GM18909 (cell line): ENCODE data around the gene UNK.

Source experiments
- ATAC-seq: cut with Tn5 transposase; IDR thresholded peaks from one replicate; pipeline ENCODE4 v1.9.1; 2021; ENCODE audit warnings: mild to moderate bottlenecking; ENCODE audit not compliant: unreplicated experiment, poor library complexity

Gene UNK

GRCh38 chr17:75819116-75819515 lies 34.5 kb downstream of the UNK start:
- ATAC-seq: no peak

GRCh38 chr17:75819678-75820077 lies 35.1 kb downstream of the UNK start:
- ATAC-seq: no peak

- no peak for ATAC-seq
These were observed 35.8 kb downstream of the UNK start for GRCh38 chr17:75820094-75821080.

- no peak for ATAC-seq
These were observed 36.9 kb downstream of the UNK start for GRCh38 chr17:75821552-75821951.

- no peak for ATAC-seq
These were observed 37.7 kb downstream of the UNK start for GRCh38 chr17:75822119-75822799.

GRCh38 chr17:75822800-75823166 lies 38.2 kb downstream of the UNK start:
- no peak for ATAC-seq

- no peak for ATAC-seq
These were observed 38.8 kb downstream of the UNK start for GRCh38 chr17:75823257-75824041.

- ATAC-seq: no peak
These were observed 39.5 kb downstream of the UNK start for GRCh38 chr17:75824050-75824552.

- ATAC-seq: no peak
These were observed 40.1 kb downstream of the UNK start for GRCh38 chr17:75824666-75825065.

- ATAC-seq: no peak
These were observed 40.5 kb downstream of the UNK start for GRCh38 chr17:75825149-75825552.

- no peak for ATAC-seq
These were observed 41.3 kb downstream of the UNK start for GRCh38 chr17:75825748-75826370.

GRCh38 chr17:75826561-75827307 lies 42.1 kb downstream of the UNK start:
- no peak for ATAC-seq

GRCh38 chr17:75827308-75828075 lies 42.9 kb downstream of the UNK start:
- no peak for ATAC-seq

- no peak for ATAC-seq
These were observed 43.4 kb downstream of the UNK start for GRCh38 chr17:75828076-75828400.

- ATAC-seq: no peak
These were observed 44.1 kb downstream of the UNK start for GRCh38 chr17:75828741-75829140.

- no peak for ATAC-seq
These were observed 45.1 kb downstream of the UNK start for GRCh38 chr17:75829747-75830146.

- no peak for ATAC-seq
These were observed 45.8 kb downstream of the UNK start for GRCh38 chr17:75830164-75831031.

GRCh38 chr17:75831032-75831571 lies 46.5 kb downstream of the UNK start:
- no peak for ATAC-seq
